GM23338 (cell line): ENCODE data around the gene ILKAP. TPM values are rescaled to one million over a fixed set of nuclear protein-coding genes. Genes with fewer than 3 reads are reported as not detected.

Source experiments
- ATAC-seq: fragments of 200-7000 bp; cut with Tn5 transposase; 3 replicates; pipeline ENCODE4 v1.9.1; 2020
- DNase-seq: peaks from one replicate; pipeline ENCODE4 v3.0.0-alpha.2; 2015; ENCODE audit warnings: low spot score
- H2AFZ ChIP-seq: fragments of 200-600 bp; sonication (generic); 2 replicates; pipeline ENCODE4 v1.8.0; 2016; ENCODE audit warnings: antibody characterized with exemption, mild to moderate bottlenecking, moderate library complexity
- H3F3A ChIP-seq: fragments of 200-600 bp; sonication (generic); replicated peaks from 2 replicates; pipeline ENCODE4 v1.8.0; 2017; ENCODE audit warnings: antibody characterized with exemption, mixed run types, low read depth
- H3K27ac ChIP-seq: fragments of 200-600 bp; sonication (generic); 2 replicates; pipeline ENCODE4 v1.6.1; 2016; ENCODE audit warnings: low read depth
- H3K27me3 ChIP-seq: fragments of 200-600 bp; sonication (generic); 2 replicates; pipeline ENCODE4 v1.8.0; 2016; ENCODE audit warnings: mild to moderate bottlenecking, mixed run types, moderate library complexity; ENCODE audit not compliant: insufficient read depth
- H3K36me3 ChIP-seq: fragments of 200-600 bp; sonication (generic); 2 replicates; pipeline ENCODE4 v1.8.0; 2016; ENCODE audit warnings: mild to moderate bottlenecking; ENCODE audit not compliant: insufficient read depth
- H3K4me1 ChIP-seq: fragments of 200-600 bp; sonication (generic); 2 replicates; pipeline ENCODE4 v1.8.0; 2016; ENCODE audit warnings: mild to moderate bottlenecking, moderate library complexity; ENCODE audit not compliant: insufficient read depth
- H3K4me2 ChIP-seq: fragments of 200-600 bp; sonication (generic); 2 replicates; pipeline ENCODE4 v1.7.1; 2017; ENCODE audit warnings: mixed run types
- H3K4me3 ChIP-seq: fragments of 200-600 bp; sonication (generic); 2 replicates; pipeline ENCODE4 v1.6.1; 2016; ENCODE audit warnings: mixed run types
- H3K79me2 ChIP-seq: fragments of 200-600 bp; sonication (generic); replicated peaks from 2 replicates; pipeline ENCODE4 v1.8.0; 2017; ENCODE audit warnings: mild to moderate bottlenecking; ENCODE audit not compliant: insufficient read depth
- H3K9me2 ChIP-seq: fragments of 200-600 bp; sonication (generic); 2 replicates; pipeline ENCODE4 v1.8.0; 2017; ENCODE audit not compliant: insufficient read depth
- H4K20me1 ChIP-seq: fragments of 200-600 bp; sonication (generic); replicated peaks from 2 replicates; pipeline ENCODE4 v1.8.0; 2017; ENCODE audit warnings: mild to moderate bottlenecking; ENCODE audit not compliant: insufficient read depth
- H3K27ac Mint-ChIP-seq: 2 replicates; pipeline ENCODE4 v1.8.0; 2020; ENCODE audit warnings: inconsistent platforms, mild to moderate bottlenecking, moderate library complexity, mixed read lengths
- H3K27me3 Mint-ChIP-seq: 3 replicates; pipeline ENCODE4 v1.8.0; 2022; ENCODE audit warnings: low read depth, mild to moderate bottlenecking, moderate library complexity, mixed read lengths, inconsistent platforms; ENCODE audit not compliant: insufficient read depth, poor library complexity
- H3K36me3 Mint-ChIP-seq: 3 replicates; pipeline ENCODE4 v1.8.0; 2021; ENCODE audit warnings: low read depth, mild to moderate bottlenecking, inconsistent platforms, moderate library complexity, mixed read lengths
- H3K4me1 Mint-ChIP-seq: 3 replicates; pipeline ENCODE4 v1.8.0; 2020; ENCODE audit warnings: mild to moderate bottlenecking, inconsistent platforms, mixed read lengths
- H3K4me3 Mint-ChIP-seq: 3 replicates; pipeline ENCODE4 v1.8.0; 2021; ENCODE audit warnings: moderate library complexity, mild to moderate bottlenecking, inconsistent platforms, mixed read lengths
- H3K9me3 Mint-ChIP-seq: 3 replicates; pipeline ENCODE4 v1.8.0; 2020; ENCODE audit warnings: moderate library complexity, mild to moderate bottlenecking, inconsistent platforms, mixed read lengths
- CREB1 ChIP-seq: fragments of 250-450 bp; sonication (Bioruptor Pico); IDR thresholded peaks from 2 replicates; pipeline ENCODE4 v1.5.0; 2020; ENCODE audit warnings: low read depth, mild to moderate bottlenecking, moderate library complexity
- CTCF ChIP-seq, 2 experiments: fragments of 200-600 bp in 1 of 2; sonication (generic) in 1 of 2; conservative IDR thresholded peaks; 2 replicates each; pipeline versions ENCODE4 v1.5.1 to v1.6.1; 2016 to 2017; ENCODE audit warnings: antibody characterized with exemption in 2 of 2, low read depth in 2 of 2, mild to moderate bottlenecking in 2 of 2, moderate library complexity in 1 of 2
- ETS1 ChIP-seq: IDR thresholded peaks from 2 replicates; pipeline ENCODE4 v1.6.1; 2016; ENCODE audit warnings: antibody characterized with exemption
- EZH2 ChIP-seq: fragments of 200-600 bp; sonication (generic); IDR thresholded peaks from one replicate; pipeline ENCODE4 v1.8.0; 2017; ENCODE audit warnings: antibody characterized with exemption, mild to moderate bottlenecking, low read depth; ENCODE audit not compliant: unreplicated experiment
- EZH2phosphoT487 ChIP-seq: fragments of 200-600 bp; sonication (generic); IDR thresholded peaks from one replicate; pipeline ENCODE4 v1.8.1; 2018; ENCODE audit warnings: antibody characterized with exemption; ENCODE audit not compliant: unreplicated experiment
- JUNB ChIP-seq: IDR thresholded peaks from one replicate; pipeline ENCODE4 v1.6.1; 2016; ENCODE audit warnings: antibody characterized with exemption; ENCODE audit not compliant: unreplicated experiment
- NANOG ChIP-seq: IDR thresholded peaks from 2 replicates; pipeline ENCODE4 v1.6.1; 2016; ENCODE audit warnings: antibody characterized with exemption, borderline replicate concordance
- POLR2AphosphoS5 ChIP-seq: IDR thresholded peaks from 2 replicates; pipeline ENCODE4 v1.6.1; 2016; ENCODE audit warnings: antibody characterized with exemption, low read depth
- REST ChIP-seq: IDR thresholded peaks from one replicate; pipeline ENCODE4 v1.6.1; 2018; ENCODE audit warnings: antibody characterized with exemption; ENCODE audit not compliant: unreplicated experiment
- STAT1 ChIP-seq: IDR thresholded peaks from one replicate; pipeline ENCODE4 v1.6.1; 2016; ENCODE audit warnings: antibody characterized with exemption; ENCODE audit not compliant: unreplicated experiment
- ZNF114 ChIP-seq: fragments of 250-450 bp; sonication (Bioruptor Pico); IDR thresholded peaks from 2 replicates; pipeline ENCODE4 v1.5.0; 2020; ENCODE audit warnings: mild to moderate bottlenecking, moderate library complexity
- ZNF331 ChIP-seq: fragments of 250-450 bp; sonication (Bioruptor Pico); IDR thresholded peaks from 2 replicates; pipeline ENCODE4 v1.5.0; 2020; ENCODE audit warnings: low read depth, mild to moderate bottlenecking, moderate library complexity
- ZNF462 ChIP-seq: fragments of 250-450 bp; sonication (Bioruptor Pico); IDR thresholded peaks from 2 replicates; pipeline ENCODE4 v1.5.0; 2020; ENCODE audit warnings: mild to moderate bottlenecking, moderate library complexity
- polyA plus RNA-seq: library from polyadenylated mRNA; unstranded; fragments of >200 nt; fragmentation: Nextera tagmentation; extraction: Ambion mirVana; gene quantifications from 2 replicates; pipeline ENCODE4 v1.2.1, GENCODE V29; 2016
- total RNA-seq: library from RNA; depleted of rRNA; stranded (reverse); fragments of >200 nt; shearing (Covaris generic); gene quantifications from 2 replicates; pipeline ENCODE4 v1.2.3, GENCODE V29; 2014

Gene ILKAP
- total and polyA plus RNA-seq, 2 experiments from 2014 or later = 17.0 to 35.9 TPM

GRCh38 chr2:238150686-238151085, 52.8 kb downstream of the ILKAP start:
- Mint-ChIP-seq H3K4me1 (peaks cover 6% of the 10 kb centered on the region), H3K27ac (no peak overlapping the region), H3K4me3 (no peak overlapping the region), H3K36me3 (no peaks in the 10 kb centered on the region), H3K27me3 (peaks cover 6% of the 10 kb centered on the region), H3K9me3 (peaks cover 3% of the 10 kb centered on the region; the same call in 2 of the 3 replicates)
- ATAC-seq = no peak
- no peak for DNase-seq
- Histone ChIP-seq H3F3A (no peaks in the 10 kb centered on the region), H4K20me1 (no peaks in the 10 kb centered on the region), H3K27ac (no peak overlapping the region), H3K4me3 (no peak overlapping the region), H2AFZ (no peak overlapping the region; the same call in 1 of the 2 replicates), H3K79me2 (no peaks in the 10 kb centered on the region), H3K4me2 (no peak overlapping the region), H3K9me2 (no peaks in the 10 kb centered on the region), H3K27me3 (no peaks in the 10 kb centered on the region), H3K4me1 (no peaks in the 10 kb centered on the region; the same call in 1 of the 2 replicates), H3K36me3 (no peaks in the 10 kb centered on the region)
- no peak for TF ChIP-seq ZNF114
- no peak for TF ChIP-seq ZNF331 (CRISPR knock-in tag)
- no peak for TF ChIP-seq STAT1
- TF ChIP-seq CTCF (conservative IDR thresholded peaks at IDR 0.05; ENCODE audit: low read depth in 2 of 2) = no peak
- no peak for TF ChIP-seq ZNF462
- no peak for TF ChIP-seq ETS1
- TF ChIP-seq EZH2phosphoT487 = no peak
- no peak for TF ChIP-seq NANOG
- no peak for TF ChIP-seq EZH2
- no peak for TF ChIP-seq REST
- no peak for TF ChIP-seq POLR2AphosphoS5
- TF ChIP-seq JUNB = no peak
- no peak for TF ChIP-seq CREB1 (CRISPR knock-in tag)
